ENCODE data around the gene GVQW3.

Gene GVQW3

GRCh38 chr11:76424891-76425290 lies 43.8 kb downstream of the GVQW3 start:
- CTCF ChIA-PET: interaction anchor here (0.9 kb wide), 1 partner anchor 12 kb away, joined by 3 read pairs; no protein-coding TSS in a partner anchor
- no peak for TF ChIP-seq CTCF (IDR thresholded peaks at IDR 0.05; ENCODE audit: insufficient read depth, low read length, missing control alignments)

GRCh38 chr11:76426660-76427059 lies 45.5 kb downstream of the GVQW3 start:
- no peak overlapping the region for H3K4me3 ChIP-seq (ENCODE audit: low read depth, low read length)
- TF ChIP-seq CTCF (IDR thresholded peaks at IDR 0.05; ENCODE audit: insufficient read depth, low read length, missing control alignments): no peak
- ChIA-PET CTCF (no interaction called here), POLR2A (no interaction called here)
- no peak for DNase-seq (ENCODE audit: low read depth, low spot score)

More at GRCh38 chr11:76424891-76425290, 43.8 kb downstream of the GVQW3 start:
- POLR2A ChIA-PET: no interaction called here
- no peak overlapping the region for H3K4me3 ChIP-seq (ENCODE audit: low read depth, low read length)
- no peak for DNase-seq (ENCODE audit: low read depth, low spot score)

GRCh38 chr11:76436020-76436419 lies 54.9 kb downstream of the GVQW3 start:
- no peak for TF ChIP-seq CTCF (IDR thresholded peaks at IDR 0.05; ENCODE audit: insufficient read depth, low read length, missing control alignments)
- no peak overlapping the region for H3K4me3 ChIP-seq (ENCODE audit: low read depth, low read length)
- CTCF ChIA-PET: no interaction called here
- DNase-seq (ENCODE audit: low read depth, low spot score): no peak
- POLR2A ChIA-PET: no interaction called here

GRCh38 chr11:76443268-76443980 lies 62.3 kb downstream of the GVQW3 start:
- no peak for TF ChIP-seq CTCF (IDR thresholded peaks at IDR 0.05; ENCODE audit: insufficient read depth, low read length, missing control alignments)
- POLR2A ChIA-PET: no interaction called here
- peak overlapping the region; percentile 97 for H3K4me3 ChIP-seq (ENCODE audit: low read depth, low read length)
- no peak for DNase-seq (ENCODE audit: low read depth, low spot score)
- CTCF ChIA-PET: interaction anchor here (1.2 to 1.3 kb wide), 2 partner anchors 16 to 236 kb away, joined by 4 read pairs; no protein-coding TSS in a partner anchor

GRCh38 chr11:76444065-76444383 lies 62.9 kb downstream of the GVQW3 start:
- POLR2A ChIA-PET: no interaction called here
- CTCF ChIA-PET: no interaction called here

More at GRCh38 chr11:76444065-76444383, 62.9 kb downstream of the GVQW3 start:
- no peak for TF ChIP-seq CTCF (IDR thresholded peaks at IDR 0.05; ENCODE audit: insufficient read depth, low read length, missing control alignments)
- no peak for DNase-seq (ENCODE audit: low read depth, low spot score)
- peak overlapping the region; percentile 97 for H3K4me3 ChIP-seq (ENCODE audit: low read depth, low read length)
